K562 (cell line): Measurements from ENCODE around the gene ZNF333. TPM values are rescaled to one million over a fixed set of nuclear protein-coding genes. Genes with fewer than 3 reads are reported as not detected.
A peak's percentile ranks its signal among the peaks of the same experiment; 100 is the strongest.

Experiments used
- GMEB1 ChIP-seq: fragments of 250-450 bp; sonication (Bioruptor Pico); IDR thresholded peaks from 2 replicates; pipeline ENCODE4 v1.4.0; 2020; ENCODE audit warnings: mild to moderate bottlenecking
- KDM4B ChIP-seq, 2 experiments: fragments of 450-650 bp in 1 of 2; sonication (generic) in 1 of 2; IDR thresholded peaks; 2 replicates each; pipeline ENCODE4 v1.6.1; 2016 to 2017; ENCODE audit warnings: borderline replicate concordance in 2 of 2, antibody characterized with exemption in 1 of 2, low read depth in 1 of 2, mild to moderate bottlenecking in 1 of 2
- KLF13 ChIP-seq: fragments of 450-650 bp; IDR thresholded peaks from 2 replicates; pipeline ENCODE4 v1.6.1; 2016; ENCODE audit warnings: missing genetic modification characterization, low read depth, mild to moderate bottlenecking, missing compliant biosample characterization, moderate library complexity, borderline replicate concordance
- POLR2H ChIP-seq: IDR thresholded peaks from 2 replicates; pipeline ENCODE4 v1.6.1; 2016; ENCODE audit warnings: missing genetic modification characterization, low read depth, mild to moderate bottlenecking, control low read depth, missing compliant biosample characterization, moderate library complexity
- RBFOX2 ChIP-seq: fragments of 200-400 bp; formaldehyde crosslinking; IDR thresholded peaks from 2 replicates; pipeline ENCODE4 v1.6.1; 2017; ENCODE audit warnings: low read depth, mild to moderate bottlenecking, low read length, moderate library complexity
- TCF7L2 ChIP-seq: fragments of 150-350 bp; IDR thresholded peaks from 2 replicates; pipeline ENCODE4 v1.6.1; 2016; ENCODE audit warnings: low read depth, mild to moderate bottlenecking, low read length, moderate library complexity
- polyA plus RNA-seq, 8 experiments: library from polyadenylated mRNA; depleted of rRNA in 4 of 8; stranded (reverse) in 5 of 8; unstranded in 3 of 8; fragments of >200 nt; fragmentation: Nextera tagmentation in 2 of 8; fragmentation: Illumina TruSeq in 1 of 8; extraction: Ambion mirVana in 2 of 8; extraction: Trizol in 1 of 8; gene quantifications; 2 replicates each; pipeline versions ENCODE4 v1.2.1 to v1.2.3, GENCODE V29; 2011 to 2014; ENCODE audit warnings: inconsistent platforms in 1 of 8, missing spikeins in 1 of 8
- total RNA-seq, 7 experiments: library from RNA; depleted of rRNA in 6 of 7; stranded (reverse); fragments of >200 nt in 6 of 7; fragmentation: Illumina TruSeq in 2 of 7; extraction: Trizol in 2 of 7; gene quantifications; 2 replicates each; pipeline versions ENCODE4 v1.2.1 to v1.2.3, GENCODE V29; 2011 to 2021; ENCODE audit warnings: low replicate concordance in 1 of 7
- TF ChIP-seq, protein P1 (sequence below), 2 experiments: fragments of 450-650 bp in 1 of 2; sonication (generic) in 1 of 2; formaldehyde crosslinking in 1 of 2; IDR thresholded peaks; 2 replicates each; pipeline versions ENCODE4 v1.7.1 to v1.9.0; 2016 to 2022; ENCODE audit warnings: inconsistent platforms in 1 of 2, mild to moderate bottlenecking in 1 of 2, missing genetic modification reagents in 1 of 2
- TF ChIP-seq, protein P2 (sequence below), 2 experiments: IDR thresholded peaks in 1 of 2; conservative IDR thresholded peaks in 1 of 2; 2 replicates each; pipeline ENCODE4 v1.6.1; 2016; ENCODE audit warnings: low read depth in 2 of 2, mild to moderate bottlenecking in 1 of 2, missing compliant biosample characterization in 1 of 2, missing genetic modification characterization in 1 of 2, moderate library complexity in 1 of 2

Gene ZNF333
- total and polyA plus RNA-seq, 9 of the 15 experiments (the other 6 are each of a cell fraction or from before 2014, with no cell fraction given): 2.8 to 10.3 (median 6.3) TPM

GRCh38 chr19:14689598-14690503 is at the start of gene ZNF333 (continued):
- TF ChIP-seq GMEB1: peak; percentile 90
- TF ChIP-seq, protein P1, sequence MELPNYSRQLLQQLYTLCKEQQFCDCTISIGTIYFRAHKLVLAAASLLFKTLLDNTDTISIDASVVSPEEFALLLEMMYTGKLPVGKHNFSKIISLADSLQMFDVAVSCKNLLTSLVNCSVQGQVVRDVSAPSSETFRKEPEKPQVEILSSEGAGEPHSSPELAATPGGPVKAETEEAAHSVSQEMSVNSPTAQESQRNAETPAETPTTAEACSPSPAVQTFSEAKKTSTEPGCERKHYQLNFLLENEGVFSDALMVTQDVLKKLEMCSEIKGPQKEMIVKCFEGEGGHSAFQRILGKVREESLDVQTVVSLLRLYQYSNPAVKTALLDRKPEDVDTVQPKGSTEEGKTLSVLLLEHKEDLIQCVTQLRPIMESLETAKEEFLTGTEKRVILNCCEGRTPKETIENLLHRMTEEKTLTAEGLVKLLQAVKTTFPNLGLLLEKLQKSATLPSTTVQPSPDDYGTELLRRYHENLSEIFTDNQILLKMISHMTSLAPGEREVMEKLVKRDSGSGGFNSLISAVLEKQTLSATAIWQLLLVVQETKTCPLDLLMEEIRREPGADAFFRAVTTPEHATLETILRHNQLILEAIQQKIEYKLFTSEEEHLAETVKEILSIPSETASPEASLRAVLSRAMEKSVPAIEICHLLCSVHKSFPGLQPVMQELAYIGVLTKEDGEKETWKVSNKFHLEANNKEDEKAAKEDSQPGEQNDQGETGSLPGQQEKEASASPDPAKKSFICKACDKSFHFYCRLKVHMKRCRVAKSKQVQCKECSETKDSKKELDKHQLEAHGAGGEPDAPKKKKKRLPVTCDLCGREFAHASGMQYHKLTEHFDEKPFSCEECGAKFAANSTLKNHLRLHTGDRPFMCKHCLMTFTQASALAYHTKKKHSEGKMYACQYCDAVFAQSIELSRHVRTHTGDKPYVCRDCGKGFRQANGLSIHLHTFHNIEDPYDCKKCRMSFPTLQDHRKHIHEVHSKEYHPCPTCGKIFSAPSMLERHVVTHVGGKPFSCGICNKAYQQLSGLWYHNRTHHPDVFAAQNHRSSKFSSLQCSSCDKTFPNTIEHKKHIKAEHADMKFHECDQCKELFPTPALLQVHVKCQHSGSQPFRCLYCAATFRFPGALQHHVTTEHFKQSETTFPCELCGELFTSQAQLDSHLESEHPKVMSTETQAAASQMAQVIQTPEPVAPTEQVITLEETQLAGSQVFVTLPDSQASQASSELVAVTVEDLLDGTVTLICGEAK (IDR thresholded peaks at IDR 0.05): peak; percentile 97
- TF ChIP-seq, protein P1 (CRISPR knock-in tag; IDR thresholded peaks at IDR 0.05): no peak
- TF ChIP-seq KDM4B (IDR thresholded peaks at IDR 0.05; ENCODE audit: borderline replicate concordance in 2 of 2, low read depth in 1 of 2): 0 out of 4 replicates have a peak, but pooled peaks of 1 of the 2 experiments have one; percentile 64
- TF ChIP-seq, protein P2, sequence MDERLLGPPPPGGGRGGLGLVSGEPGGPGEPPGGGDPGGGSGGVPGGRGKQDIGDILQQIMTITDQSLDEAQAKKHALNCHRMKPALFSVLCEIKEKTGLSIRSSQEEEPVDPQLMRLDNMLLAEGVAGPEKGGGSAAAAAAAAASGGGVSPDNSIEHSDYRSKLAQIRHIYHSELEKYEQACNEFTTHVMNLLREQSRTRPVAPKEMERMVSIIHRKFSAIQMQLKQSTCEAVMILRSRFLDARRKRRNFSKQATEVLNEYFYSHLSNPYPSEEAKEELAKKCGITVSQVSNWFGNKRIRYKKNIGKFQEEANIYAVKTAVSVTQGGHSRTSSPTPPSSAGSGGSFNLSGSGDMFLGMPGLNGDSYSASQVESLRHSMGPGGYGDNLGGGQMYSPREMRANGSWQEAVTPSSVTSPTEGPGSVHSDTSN (CRISPR knock-in tag; IDR thresholded peaks at IDR 0.05; ENCODE audit: low read depth): no peak
- TF ChIP-seq, protein P2 (tag; conservative IDR thresholded peaks at IDR 0.05; ENCODE audit: low read depth): no peak
- TF ChIP-seq RBFOX2: peak; percentile 91
- no peak for TF ChIP-seq KLF13 (tag)
- TF ChIP-seq POLR2H (tag): peak; percentile 92
- TF ChIP-seq TCF7L2: 0 out of 2 replicates have a peak, but pooled peaks have one; percentile 21
